Prostate gland (tissue), 2 donors: ENCODE results near the gene OSBPL7. TPM values are rescaled to one million over a fixed set of nuclear protein-coding genes. Genes with fewer than 3 reads are reported as not detected.

Experiments
- DNase-seq: peaks from one replicate; pipeline ENCODE4 v3.0.0-alpha.2; 2019; ENCODE audit warnings: low spot score
- H3K27ac ChIP-seq, 2 donors: fragments of 200-600 bp; sonication (generic); 2 replicates each; pipeline ENCODE4 v1.5.1; 2017 to 2019
- H3K27me3 ChIP-seq: fragments of 200-600 bp; sonication (generic); replicated peaks from 2 replicates; pipeline ENCODE4 v1.5.1; 2019; ENCODE audit not compliant: insufficient read depth
- H3K36me3 ChIP-seq, 2 donors: fragments of 200-600 bp; sonication (generic); 1 replicate in 1 of 2; 2 replicates in 1 of 2; pipeline versions ENCODE4 v1.5.1 to v1.8.1; 2017 to 2019
- H3K4me1 ChIP-seq: fragments of 200-600 bp; sonication (generic); replicated peaks from 2 replicates; pipeline ENCODE4 v1.5.1; 2019
- H3K4me3 ChIP-seq, 2 donors: fragments of 200-600 bp; sonication (generic); 2 replicates each; pipeline ENCODE4 v1.5.1; 2017 to 2019
- H3K9me3 ChIP-seq: fragments of 200-600 bp; sonication (generic); 2 replicates; pipeline ENCODE4 v1.5.1; 2017
- CTCF ChIP-seq, 4 experiments: fragments of 200-600 bp in 2 of 4; fragments of 450-650 bp in 2 of 4; sonication (generic) in 2 of 4; IDR thresholded peaks; 1 replicate in 3 of 4; 2 replicates in 1 of 4; pipeline ENCODE4 v1.5.1; 2016 to 2019; ENCODE audit warnings: antibody characterized with exemption in 4 of 4, mild to moderate bottlenecking in 2 of 4, moderate library complexity in 2 of 4
- POLR2A ChIP-seq: fragments of 450-650 bp; IDR thresholded peaks from one replicate; pipeline ENCODE4 v1.6.1; 2016; ENCODE audit warnings: antibody characterized with exemption, mild to moderate bottlenecking
- POLR2AphosphoS5 ChIP-seq: sonication (generic); formaldehyde crosslinking; IDR thresholded peaks from one replicate; pipeline ENCODE4 v1.6.1; 2017; ENCODE audit warnings: antibody characterized with exemption
- WGBS: methylation state at CpG from one replicate; pipeline ENCODE4 v1.1.5; 2018; 5-methylcytosine and 5-hydroxymethylcytosine counted together
- intact Hi-C: fragments of 100-400 bp; cut with DNase I; formaldehyde crosslinking; loops from one replicate; pipeline ENCODE4 v1.14.2; 2022
- total RNA-seq, 2 donors: library from RNA; depleted of rRNA; stranded (reverse); fragments of >200 nt; gene quantifications; one replicate each; pipeline ENCODE4 v1.1.0, GENCODE V29; 2016

Gene OSBPL7
- total RNA-seq, 2 donors from 2014 or later = 15.0 to 19.2 TPM

- no peaks in the 10 kb centered on the region for H3K27me3 ChIP-seq
- intact Hi-C loops = no loop called here
- no peak overlapping the region for H3K27ac ChIP-seq
- DNase-seq = no peak
- WGBS = 75% methylated on average over 11 of the region's 11 CpGs
- peaks cover 12% of the 10 kb centered on the region for H3K4me1 ChIP-seq
- TF ChIP-seq POLR2A (no peak), POLR2AphosphoS5 (no peak), CTCF (IDR thresholded peaks at IDR 0.05) (no peak)
- H3K9me3 ChIP-seq = no peaks in the 10 kb centered on the region
- H3K4me3 ChIP-seq = no peak overlapping the region
- peaks cover 5 to 9% of the 10 kb centered on the region in 2 donors for H3K36me3 ChIP-seq
These were observed 3.4 kb downstream of the OSBPL7 start for GRCh38 chr17:47818002-47818695.

GRCh38 chr17:47816947-47817346 lies 4.6 kb downstream of the OSBPL7 start:
- intact Hi-C loops = no loop called here
- no peak overlapping the region for H3K27ac ChIP-seq
- H3K4me1 ChIP-seq = peaks cover 10% of the 10 kb centered on the region
- H3K36me3 ChIP-seq = peaks cover 5 to 9% of the 10 kb centered on the region in 2 donors
- H3K9me3 ChIP-seq = no peaks in the 10 kb centered on the region
- H3K4me3 ChIP-seq = no peak overlapping the region
- WGBS = 93% methylated on average over 10 of the region's 10 CpGs
- no peak for DNase-seq
- H3K27me3 ChIP-seq = no peaks in the 10 kb centered on the region
- TF ChIP-seq POLR2AphosphoS5 = no peak
- no peak for TF ChIP-seq POLR2A
- no peak for TF ChIP-seq CTCF (IDR thresholded peaks at IDR 0.05)

- no peak for TF ChIP-seq POLR2A
- intact Hi-C loops = no loop called here
- H3K27ac ChIP-seq = no peak overlapping the region
- H3K4me1 ChIP-seq = peaks cover 10% of the 10 kb centered on the region
- no peaks in the 10 kb centered on the region for H3K9me3 ChIP-seq
- H3K4me3 ChIP-seq = no peak overlapping the region
- no peaks in the 10 kb centered on the region for H3K27me3 ChIP-seq
- 86% methylated on average over 21 of the region's 21 CpGs for WGBS
- no peak for DNase-seq
- peaks cover 5 to 9% of the 10 kb centered on the region in 2 donors for H3K36me3 ChIP-seq
These were observed 5.4 kb downstream of the OSBPL7 start for GRCh38 chr17:47816111-47816735.

GRCh38 chr17:47815106-47815918 lies 6.3 kb downstream of the OSBPL7 start:
- 90% methylated on average over 21 of the region's 21 CpGs for WGBS
- no peak overlapping the region for H3K4me3 ChIP-seq
- intact Hi-C loops = no loop called here
- no peaks in the 10 kb centered on the region for H3K27me3 ChIP-seq
- H3K9me3 ChIP-seq = no peaks in the 10 kb centered on the region
- no peak for TF ChIP-seq POLR2AphosphoS5
- H3K36me3 ChIP-seq = peaks cover 5 to 9% of the 10 kb centered on the region in 2 donors
- H3K27ac ChIP-seq = no peak overlapping the region
- no peak for DNase-seq
- H3K4me1 ChIP-seq = peaks cover 1% of the 10 kb centered on the region

GRCh38 chr17:47813512-47814031 lies 8.0 kb downstream of the OSBPL7 start:
- Histone ChIP-seq H3K36me3 (peaks cover 5 to 9% of the 10 kb centered on the region in 2 donors), H3K27ac (no peak overlapping the region), H3K4me1 (no peaks in the 10 kb centered on the region), H3K27me3 (no peaks in the 10 kb centered on the region), H3K9me3 (no peaks in the 10 kb centered on the region), H3K4me3 (no peak overlapping the region)
- intact Hi-C loops = no loop called here
- no peak for DNase-seq
- WGBS = 96% methylated on average over 22 of the region's 22 CpGs
- TF ChIP-seq CTCF (IDR thresholded peaks at IDR 0.05) (no peak), POLR2AphosphoS5 (no peak), POLR2A (no peak)
